ENCODE measurements around the gene C12orf42. TPM values are rescaled to one million over a fixed set of nuclear protein-coding genes. Genes with fewer than 3 reads are reported as not detected.
"Not testable (repeated sequence)": the region's sequence is repeated elsewhere in the genome, so short reads cannot be mapped to it uniquely, and the experiment has no call there.

C12orf42 gene
- total RNA-seq, 1 experiment from 2014 or later = not detected

DNA sequence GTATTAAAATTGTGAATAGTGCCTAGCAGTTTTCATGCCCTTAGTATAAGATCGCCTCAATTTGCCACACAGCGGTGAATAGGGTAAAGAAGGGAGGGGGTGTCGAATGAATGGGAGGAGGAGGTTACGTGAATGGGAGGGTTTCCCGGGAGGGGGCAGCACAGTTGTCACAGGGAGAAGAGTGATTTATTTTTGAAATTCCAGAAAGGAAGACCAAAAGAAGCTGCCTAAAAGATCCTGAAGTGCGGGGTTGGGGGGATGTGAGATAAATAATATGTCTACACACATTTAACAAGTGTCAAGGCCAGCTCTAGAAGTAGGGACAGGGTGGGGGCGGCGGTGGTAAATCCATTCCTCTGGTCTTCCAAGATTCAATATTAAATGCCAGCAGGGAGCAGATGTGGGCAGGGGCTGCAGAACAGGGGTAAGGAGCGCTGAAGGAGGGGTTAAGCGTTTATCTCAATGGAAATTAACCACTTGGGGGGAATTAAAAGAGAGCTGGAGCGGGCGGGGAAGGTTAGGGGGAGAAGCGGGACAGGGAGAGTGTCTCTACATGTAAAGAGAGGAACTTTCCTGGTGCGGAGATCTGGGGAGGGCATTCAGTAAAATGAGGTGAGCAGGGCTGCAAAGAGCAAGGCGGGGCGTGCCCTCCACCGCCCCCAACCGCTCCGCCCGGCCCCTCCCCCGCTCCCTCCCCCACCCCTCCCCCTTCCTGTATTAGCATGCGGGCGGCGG, 867 bp downstream of the C12orf42 start:
- DNase-seq (ENCODE audit: low spot score) = no peak

DNA sequence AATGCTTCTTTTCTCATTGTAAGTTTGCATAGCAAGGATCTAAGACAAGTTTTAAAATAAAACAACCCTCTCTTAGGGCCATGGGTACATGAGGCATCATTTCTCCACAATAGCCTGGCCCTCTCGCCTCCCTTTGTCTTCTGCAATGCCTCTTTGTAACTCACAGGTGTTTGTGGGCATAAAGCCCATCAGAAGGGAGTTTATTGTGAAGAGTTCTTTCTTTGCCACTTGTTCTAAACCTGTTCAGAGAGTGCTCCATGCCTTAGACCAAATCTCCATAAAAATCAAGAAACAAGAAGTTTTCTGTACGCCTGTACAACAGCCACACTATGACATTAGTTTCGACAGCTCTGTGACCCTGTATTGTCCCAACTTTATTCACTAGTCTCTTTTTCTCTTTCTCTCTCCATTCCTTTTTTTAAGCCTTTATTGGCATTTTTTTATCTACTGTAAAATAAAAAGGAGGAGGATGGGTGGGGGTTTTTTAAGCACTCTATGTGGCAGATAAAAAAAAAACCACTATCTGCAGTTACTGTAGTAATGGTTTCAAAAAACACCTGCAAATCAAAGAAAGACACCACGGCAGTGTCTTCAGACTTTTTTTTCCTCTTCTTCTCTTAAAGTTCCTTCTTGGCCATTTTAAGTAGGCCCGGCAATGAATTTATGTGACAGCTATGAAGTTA, 1.6 kb downstream of the C12orf42 start:
- no peak for DNase-seq (ENCODE audit: low spot score)

DNA sequence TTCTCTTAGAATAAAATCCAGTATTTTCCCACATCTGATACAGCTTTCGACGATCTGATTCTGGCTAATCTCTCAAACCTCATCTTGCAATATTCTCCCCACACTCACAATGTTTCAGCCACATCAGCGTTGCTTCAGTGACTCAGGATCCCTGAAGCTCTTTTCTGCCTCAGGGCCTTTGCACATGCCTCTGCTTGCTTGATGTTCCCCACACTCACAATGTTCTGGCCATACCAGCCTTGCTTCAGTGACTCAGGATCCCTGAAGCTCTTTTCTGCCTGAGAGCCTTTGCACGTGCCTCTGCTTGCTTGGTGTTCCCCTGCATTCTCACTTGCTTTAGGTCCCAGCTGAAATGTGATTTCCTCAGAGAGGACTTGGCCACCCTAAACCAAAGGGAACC, 2.6 kb downstream of the C12orf42 start:
- DNase-seq (ENCODE audit: low spot score) = no peak

DNA sequence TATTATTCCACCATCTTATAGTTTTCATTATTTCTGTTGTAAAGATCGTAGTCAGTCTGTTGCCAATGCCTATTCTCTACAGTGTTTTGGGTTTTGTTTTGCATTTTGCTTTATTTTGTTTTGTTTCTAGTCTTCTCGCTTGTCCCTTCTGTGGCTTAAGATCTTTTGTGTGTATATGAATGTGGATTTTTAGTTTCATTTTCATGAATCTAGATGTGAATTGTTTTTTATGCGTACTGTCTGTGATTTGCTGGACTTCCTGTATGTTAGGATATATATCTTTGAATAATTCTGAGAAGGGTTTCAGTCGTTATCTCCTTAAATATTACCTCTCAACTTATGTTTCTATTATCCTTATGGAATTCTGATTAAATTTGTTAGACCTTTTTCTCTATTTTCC, 13.4 kb downstream of the C12orf42 start:
- no peak for DNase-seq (ENCODE audit: low spot score)

DNA sequence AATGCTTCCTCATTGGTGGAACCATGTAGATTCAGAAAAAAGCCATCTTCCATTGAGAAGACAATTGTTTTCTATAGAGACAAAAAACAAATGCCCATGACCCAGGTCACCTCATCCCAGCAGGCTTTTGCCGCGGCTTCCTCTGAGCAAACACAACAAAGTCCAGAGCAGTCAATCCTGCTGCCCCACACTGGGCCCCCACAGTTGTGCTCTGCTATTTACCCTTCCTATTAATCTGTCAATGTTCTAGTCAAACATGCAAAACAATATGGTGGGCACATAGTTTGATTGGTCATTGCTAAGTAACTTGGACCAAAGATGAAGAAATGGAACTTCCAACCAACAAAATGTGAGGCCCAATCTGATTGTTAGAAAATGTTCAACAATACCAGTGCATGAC, 20.7 kb downstream of the C12orf42 start:
- no peak for DNase-seq (ENCODE audit: low spot score)

DNA sequence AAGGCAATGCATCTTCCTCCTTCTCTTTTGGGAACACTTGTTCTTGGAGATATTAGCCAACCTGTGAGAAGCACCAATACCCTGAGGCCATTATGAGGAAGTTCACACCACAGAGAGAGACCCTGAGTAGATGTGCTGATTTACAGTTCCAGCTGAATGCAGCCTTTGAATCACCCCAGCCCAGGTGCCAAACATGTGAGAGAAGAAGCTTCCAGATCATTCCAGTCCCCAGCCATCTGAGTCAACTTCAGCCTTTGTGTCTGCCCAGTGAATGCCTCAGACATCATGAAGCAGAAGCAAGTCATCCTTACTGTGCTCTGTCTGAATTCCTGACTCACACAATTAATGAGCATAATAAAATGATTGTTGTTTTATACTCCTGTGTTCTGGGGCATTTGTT, 25.1 kb downstream of the C12orf42 start:
- peak; percentile 62 for DNase-seq (ENCODE audit: low spot score)

DNA sequence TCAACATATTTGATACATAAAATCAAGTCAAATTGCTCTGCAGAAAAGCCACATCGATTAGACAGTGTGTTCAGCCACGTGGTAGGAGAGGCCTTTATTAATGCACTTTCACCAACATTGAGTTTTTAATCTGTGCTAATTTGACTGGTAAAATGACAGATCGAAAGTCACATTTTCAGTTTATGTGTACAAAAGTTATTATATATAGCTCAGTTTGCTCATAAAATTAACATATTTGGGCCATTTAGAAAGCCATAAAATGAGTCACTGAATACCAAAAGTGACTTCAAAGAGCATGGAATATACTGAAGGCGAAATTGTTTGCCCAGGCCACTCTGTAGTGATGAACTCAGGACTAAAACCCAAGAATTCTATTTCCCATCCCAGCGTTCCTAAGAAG, 26.0 kb downstream of the C12orf42 start:
- DNase-seq (ENCODE audit: low spot score) = peak; percentile 13

DNA sequence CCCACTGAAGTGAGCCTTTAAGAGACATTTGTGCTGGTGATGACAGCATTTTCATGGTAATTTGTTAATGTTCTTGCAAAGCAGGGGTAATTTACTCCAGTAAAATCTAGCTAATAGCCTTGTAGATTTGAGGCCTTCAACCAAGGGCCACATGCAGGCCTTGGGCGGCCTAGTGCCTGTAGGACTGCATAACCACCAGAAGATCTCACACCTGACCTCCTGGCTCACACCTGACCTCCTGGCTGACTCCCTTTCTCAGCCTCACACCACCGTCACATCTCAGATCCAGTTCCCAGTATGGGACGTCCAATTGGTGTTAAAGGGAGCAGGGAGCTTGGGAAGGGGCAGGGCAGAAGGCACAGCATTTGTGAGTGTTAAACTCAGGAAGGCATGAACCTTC, 26.9 kb downstream of the C12orf42 start:
- DNase-seq (ENCODE audit: low spot score) = no peak

DNA sequence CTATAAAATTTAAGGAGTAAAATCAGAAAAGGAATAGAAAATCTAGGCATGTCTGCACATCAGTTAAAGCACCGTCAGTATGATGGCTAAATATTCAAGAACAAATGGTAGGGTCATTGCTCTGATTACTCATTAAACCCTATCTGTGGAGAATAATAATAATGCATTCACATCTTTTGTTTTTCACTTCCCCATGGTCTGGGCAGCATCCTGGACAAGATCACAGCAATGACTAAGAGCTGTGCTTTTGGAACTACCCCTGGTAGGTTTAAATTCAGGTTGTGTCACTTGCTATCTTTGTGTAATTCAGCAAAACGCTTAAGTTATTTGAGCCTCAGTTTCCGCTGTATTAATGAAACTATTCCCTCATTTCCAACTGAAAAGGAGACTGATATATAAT, 33.1 kb downstream of the C12orf42 start:
- no peak for DNase-seq (ENCODE audit: low spot score)

DNA sequence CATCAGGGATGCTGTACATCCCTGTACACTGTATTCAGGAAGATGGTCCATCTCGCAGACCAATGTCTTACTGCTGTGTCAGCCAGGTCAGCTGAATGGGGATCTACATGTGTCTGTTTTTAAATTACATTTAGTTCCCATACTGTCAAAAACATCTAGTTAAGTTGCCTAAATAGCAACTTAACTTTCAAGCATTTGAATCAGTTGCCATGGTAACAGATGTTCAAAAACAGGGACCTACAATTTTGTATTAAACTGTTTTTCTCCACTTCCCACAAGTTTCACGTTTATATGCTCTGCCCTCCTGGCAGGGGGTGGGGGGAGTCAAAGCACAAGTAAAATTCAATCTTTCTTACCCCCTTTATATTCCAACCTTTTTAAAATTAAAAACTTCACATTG, 38.3 kb downstream of the C12orf42 start:
- no peak for DNase-seq (ENCODE audit: low spot score)

DNA sequence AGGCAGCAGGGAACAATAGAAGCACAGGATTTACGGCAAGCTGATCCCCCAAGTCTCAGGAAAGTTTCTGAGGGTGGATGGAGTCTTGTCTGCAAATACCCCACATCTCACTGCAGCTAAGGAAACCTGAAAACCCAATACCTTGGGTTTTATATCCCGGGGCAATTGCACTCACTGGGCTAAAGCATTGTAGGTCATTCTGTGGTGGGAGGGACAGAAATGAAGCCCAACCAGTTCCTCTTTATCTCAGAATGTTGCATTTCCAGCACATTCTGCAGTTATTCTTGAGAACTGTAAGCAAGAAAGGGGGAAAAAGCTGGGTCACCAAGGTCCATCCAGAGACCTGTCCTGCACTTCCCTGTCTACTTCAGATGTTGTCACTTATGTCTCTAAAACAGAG, 39.8 kb downstream of the C12orf42 start:
- DNase-seq (ENCODE audit: low spot score) = no peak

DNA sequence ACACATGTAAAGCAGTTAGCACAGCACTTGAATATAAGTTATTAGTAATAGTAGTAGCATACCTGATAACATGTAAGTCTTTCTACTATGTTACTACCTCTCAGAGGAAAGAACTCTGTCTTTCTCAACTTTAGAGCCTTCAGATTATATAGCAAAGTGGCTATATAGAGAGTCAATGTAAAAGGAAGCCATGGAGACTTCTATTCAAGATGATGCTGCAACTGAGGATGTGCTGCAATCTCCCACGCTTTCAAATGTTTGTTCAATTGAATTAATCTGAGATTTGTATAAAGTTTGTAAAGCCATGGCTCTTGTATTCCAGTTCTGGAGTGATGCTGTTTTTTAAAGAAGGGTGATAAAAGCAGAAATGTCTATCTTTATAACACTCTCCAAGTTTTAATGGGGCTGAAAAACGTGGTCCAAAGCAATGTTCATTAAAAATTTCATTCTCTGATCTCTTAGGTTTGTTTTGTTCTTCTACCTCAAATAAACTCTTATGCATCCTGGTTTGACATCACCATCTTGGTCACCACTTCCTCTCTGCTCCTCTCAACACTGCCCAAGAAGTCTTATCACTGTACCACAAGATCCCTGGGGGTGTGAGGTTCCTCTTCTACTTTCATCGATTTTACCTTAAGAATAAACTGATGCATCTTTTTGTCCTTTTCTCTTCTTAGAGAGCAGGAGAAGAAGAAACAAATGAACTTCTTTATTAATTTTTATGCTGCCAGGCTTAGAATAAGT, 40.6 kb downstream of the C12orf42 start:
- DNase-seq (ENCODE audit: low spot score) = no peak

DNA sequence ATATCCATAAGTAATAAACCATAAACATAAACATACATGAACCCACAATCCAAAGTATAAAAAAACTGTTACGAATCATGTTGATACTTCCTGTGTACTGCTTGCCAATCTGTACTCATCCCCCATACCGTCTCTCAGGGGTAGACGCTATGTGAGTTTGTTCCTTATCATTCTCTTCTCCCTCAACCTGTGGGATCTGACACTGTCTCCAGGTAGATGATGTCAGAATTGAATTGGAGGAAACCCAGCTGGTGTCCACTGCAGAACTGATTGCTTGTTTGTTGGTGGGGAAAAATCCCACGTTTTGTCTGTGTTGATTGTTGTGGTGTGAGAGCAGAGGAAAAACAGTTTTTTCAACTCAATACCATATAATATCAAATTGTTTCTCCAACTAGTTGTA, 50.8 kb downstream of the C12orf42 start:
- no peak for DNase-seq (ENCODE audit: low spot score)

DNA sequence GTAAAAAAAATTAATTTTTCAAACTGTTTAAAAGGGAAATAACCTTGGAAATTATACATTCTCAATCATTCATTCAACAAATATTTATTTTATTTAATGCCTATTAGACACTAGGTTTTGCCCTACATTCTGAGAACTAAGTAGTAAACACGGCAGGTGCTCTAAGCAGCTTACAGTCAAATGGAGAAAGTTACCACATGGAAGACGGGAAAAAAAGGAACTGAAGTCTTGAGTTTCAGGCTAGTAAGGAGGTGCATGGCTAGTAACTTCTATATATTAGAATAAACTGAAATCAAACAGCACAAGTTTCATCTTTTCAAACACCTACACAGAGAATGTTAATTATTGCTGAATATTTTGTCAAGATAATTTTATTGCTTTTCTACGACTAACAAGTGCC, 52.9 kb downstream of the C12orf42 start:
- DNase-seq (ENCODE audit: low spot score) = no peak

DNA sequence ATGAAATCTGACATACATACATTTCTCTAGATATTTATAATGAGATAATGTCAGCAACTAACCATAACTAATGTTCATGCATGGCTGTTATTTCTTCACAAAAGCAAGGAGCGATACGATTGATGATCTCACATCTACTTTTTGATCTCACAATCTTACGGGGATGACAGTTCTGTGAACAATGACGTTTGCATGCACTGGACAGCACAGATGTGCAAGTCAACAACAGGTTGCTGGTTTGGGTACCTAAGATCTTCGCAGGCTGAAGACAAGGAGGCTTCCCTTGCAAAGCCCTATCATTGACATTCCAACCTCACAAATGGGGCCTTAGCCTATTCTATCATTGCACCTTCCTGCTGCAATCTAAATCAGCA, 53.6 kb downstream of the C12orf42 start:
- no peak for DNase-seq (ENCODE audit: low spot score)

DNA sequence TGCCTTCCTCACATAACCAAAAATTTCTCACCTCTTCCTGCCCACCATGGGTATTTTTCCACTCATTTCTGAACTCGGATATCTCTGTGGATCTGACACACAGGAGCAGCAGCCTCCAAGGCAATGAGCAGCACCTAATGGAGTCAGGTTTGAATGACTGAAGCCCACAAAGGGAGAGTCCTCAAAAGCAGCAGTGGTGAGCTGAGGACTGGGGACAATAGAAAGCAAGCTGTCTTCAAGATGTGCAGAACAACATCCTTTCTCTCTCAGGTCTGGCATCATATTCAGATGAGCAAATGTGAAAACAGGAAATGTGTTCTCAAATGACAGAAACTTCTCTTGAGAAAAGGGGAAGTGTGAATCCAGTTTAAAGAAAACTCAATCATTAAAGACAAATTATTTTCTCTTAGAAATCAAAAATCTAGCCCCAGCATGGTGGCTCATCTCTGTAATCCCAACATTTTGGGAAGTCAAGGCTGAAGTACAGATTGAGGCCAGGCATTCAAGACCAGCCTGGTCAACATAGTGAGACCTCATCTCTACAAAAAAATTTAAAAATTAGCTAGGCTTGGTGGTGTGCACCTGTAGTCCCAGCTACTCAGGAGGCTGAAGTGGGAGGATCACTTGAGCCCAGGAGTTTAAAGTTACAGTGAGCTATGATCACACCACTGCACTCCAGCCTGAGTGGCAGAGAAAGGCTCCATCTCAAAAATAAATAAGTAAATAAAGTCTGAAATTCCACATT, 54.2 kb downstream of the C12orf42 start:
- no peak for DNase-seq (ENCODE audit: low spot score)

DNA sequence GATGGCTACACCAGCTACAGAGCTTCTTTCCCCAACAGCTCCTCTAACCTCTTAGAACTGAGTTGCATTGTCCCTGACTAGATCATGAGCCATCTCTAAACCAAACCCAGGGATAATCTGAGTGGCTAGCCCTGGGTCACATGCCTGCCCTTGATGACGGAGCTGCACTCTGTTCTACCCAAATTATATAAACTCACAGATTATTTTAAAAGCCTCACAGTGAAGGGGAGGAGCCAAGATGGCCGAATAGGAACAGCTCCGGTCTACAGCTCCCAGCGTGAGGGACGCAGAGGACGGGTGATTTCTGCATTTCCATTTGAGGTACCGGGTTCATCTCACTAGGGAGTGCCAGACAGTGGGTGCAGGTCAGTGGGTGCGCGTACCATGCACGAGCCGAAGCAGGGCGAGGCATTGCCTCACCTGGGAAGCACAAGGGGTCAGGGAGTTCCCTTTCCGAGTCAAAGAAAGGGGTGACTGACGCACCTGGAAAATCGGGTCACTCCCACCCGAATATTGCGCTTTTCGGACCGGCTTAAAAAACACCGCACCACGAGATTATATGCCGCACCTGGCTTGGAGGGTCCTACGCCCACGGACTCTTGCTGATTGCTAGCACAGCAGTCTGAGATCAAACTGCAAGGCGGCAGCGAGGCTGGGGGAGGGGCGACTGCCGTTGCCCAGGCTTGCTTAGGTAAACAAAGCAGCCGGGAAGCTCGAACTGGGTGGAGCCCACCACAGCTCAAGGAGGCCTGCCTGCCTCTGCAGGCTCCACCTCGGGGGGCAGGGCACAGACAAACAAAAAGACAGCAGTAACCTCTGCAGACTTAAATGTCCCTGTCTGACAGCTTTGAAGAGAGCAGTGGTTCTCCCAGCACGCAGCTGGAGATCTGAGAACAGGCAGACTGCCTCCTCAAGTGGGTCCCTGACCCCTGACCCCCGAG, 61.3 kb downstream of the C12orf42 start:
- DNase-seq (ENCODE audit: low spot score) = not testable (repeated sequence)

DNA sequence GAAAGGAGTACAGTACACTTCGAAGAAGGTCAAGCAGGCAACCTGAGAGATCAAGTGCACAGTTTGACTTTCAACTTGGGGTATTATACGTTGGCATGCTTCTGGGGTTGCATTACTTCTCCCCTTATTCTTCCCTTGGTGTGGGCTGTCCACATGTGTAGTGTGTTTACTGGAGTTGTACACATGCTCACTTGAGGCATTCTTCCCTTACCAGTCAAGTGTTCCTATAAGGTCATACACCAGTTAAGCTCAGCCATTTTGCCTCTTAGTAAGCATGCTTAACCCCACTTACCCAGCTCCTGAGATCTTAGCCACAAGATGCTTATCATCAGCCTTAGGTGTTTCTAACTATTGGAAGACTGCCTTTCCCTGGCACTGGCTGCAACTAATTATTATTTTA, 63.8 kb downstream of the C12orf42 start:
- no peak for DNase-seq (ENCODE audit: low spot score)

DNA sequence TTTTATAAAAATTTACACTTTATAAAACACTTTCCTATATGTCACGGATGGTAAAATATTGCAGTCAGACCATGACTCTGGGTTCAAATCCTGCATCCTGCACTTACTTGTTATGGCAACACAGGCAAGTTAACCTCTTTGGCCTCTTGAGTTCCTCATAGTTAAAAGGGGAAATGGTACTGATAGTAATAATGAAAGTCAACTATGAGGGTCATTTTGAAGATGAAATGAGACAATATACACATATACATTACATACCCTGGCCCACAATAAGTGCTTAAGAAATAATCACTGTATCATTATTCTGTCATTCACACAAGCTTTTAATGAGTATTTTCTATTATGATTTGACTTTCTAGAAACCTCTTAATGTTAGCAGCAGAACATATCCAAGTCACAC, 64.4 kb downstream of the C12orf42 start:
- no peak for DNase-seq (ENCODE audit: low spot score)

DNA sequence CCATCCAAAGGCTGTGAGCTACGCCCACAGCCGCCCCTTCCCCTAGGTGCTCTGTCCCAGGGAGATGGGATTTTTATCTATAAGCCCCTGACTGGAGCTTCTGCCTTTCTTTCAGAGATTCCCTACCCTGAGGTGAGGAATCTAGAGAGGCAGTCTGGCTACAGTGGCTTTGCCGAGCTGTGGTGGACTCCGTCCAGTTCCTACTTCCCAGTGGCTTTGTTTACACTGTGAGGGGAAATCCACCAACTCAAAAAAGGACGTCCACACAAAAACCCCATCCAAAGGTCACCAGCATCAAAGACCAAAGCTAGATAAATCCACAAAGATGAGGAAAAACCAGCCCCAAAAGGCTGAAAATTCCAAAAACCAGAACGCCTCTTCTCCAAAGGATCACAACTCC, 70.1 kb downstream of the C12orf42 start:
- DNase-seq (ENCODE audit: low spot score) = not testable (repeated sequence)
